Mucosa of descending colon (tissue), 3 donors: Measurements from ENCODE around the gene TGIF2. TPM values are rescaled to one million over a fixed set of nuclear protein-coding genes. Genes with fewer than 3 reads are reported as not detected.
"Not testable (repeated sequence)": the region's sequence is repeated elsewhere in the genome, so short reads cannot be mapped to it uniquely, and the experiment has no call there.

Experiments used
- ATAC-seq: fragments of 200-7000 bp; cut with Tn5 transposase; one replicate; pipeline ENCODE4 v1.9.1; 2020; ENCODE audit warnings: mild to moderate bottlenecking, moderate library complexity
- DNase-seq, 3 donors: peaks; one replicate each; pipeline ENCODE4 v3.0.0-alpha.2; 2020
- H3K36me3 ChIP-seq: fragments of 200-600 bp; one replicate; pipeline ENCODE4 v1.8.0; 2021; ENCODE audit warnings: low read depth, mild to moderate bottlenecking
- H3K4me1 ChIP-seq: fragments of 200-600 bp; one replicate; pipeline ENCODE4 v1.8.0; 2021; ENCODE audit warnings: low read depth, mild to moderate bottlenecking
- H3K4me3 ChIP-seq: fragments of 200-600 bp; one replicate; pipeline ENCODE4 v1.8.0; 2021; ENCODE audit warnings: mild to moderate bottlenecking
- H3K9me3 ChIP-seq: fragments of 200-600 bp; one replicate; pipeline ENCODE4 v1.8.0; 2021; ENCODE audit warnings: mild to moderate bottlenecking
- CTCF ChIP-seq: fragments of 200-600 bp; IDR thresholded peaks from one replicate; pipeline ENCODE4 v1.8.0; 2022; ENCODE audit warnings: antibody characterized with exemption, mild to moderate bottlenecking
- intact Hi-C, 2 donors: fragments of 100-400 bp; cut with DNase I in 1 of 2; cut with micrococcal nuclease in 1 of 2; formaldehyde crosslinking; loops; one replicate each; pipeline versions ENCODE4 v1.11.0 to v1.11.1; 2022; cut with DNase I, micrococcal nuclease
- total RNA-seq, 3 donors: library from RNA; stranded (reverse); fragmentation: NEBNext Ultra II Directional in 2 of 3; extraction: Animal tissue kit (Norgen Biotek cat#: 25700) in 2 of 3; gene quantifications; one replicate each; pipeline versions ENCODE4 v1.2.1 to v1.2.4, GENCODE V29; 2021 to 2023
- donor health status: DM: no; HTN: no; CAD: no; lungs with moderate emphysema.
- donor health status: DM: no; HTN: no; CAD: no.
- donor health status: DM: no; HTN: yes; CAD: no.

TGIF2 gene
- total RNA-seq, 3 donors from 2014 or later, result 4.2 to 13.3 (median 6.5) TPM

- TF ChIP-seq CTCF, result no peak
- Histone ChIP-seq H3K4me1 (peaks cover 23% of the 10 kb centered on the region), H3K4me3 (no peak overlapping the region), H3K9me3 (no peaks in the 10 kb centered on the region), H3K36me3 (peaks cover 2% of the 10 kb centered on the region)
- ATAC-seq, result peak; percentile 57
- peak in 2 of 3 donors; percentile 40 to 42 for DNase-seq
- intact Hi-C loops, result loop anchor here in 1 of 2 donors (5.0 kb wide), 1 partner anchor 50 kb away; no protein-coding TSS in a partner anchor
Measured at GRCh38 chr20:36607586-36608387, 34.4 kb downstream of the TGIF2 start.

- H3K4me1 ChIP-seq, result peaks cover 23% of the 10 kb centered on the region
- DNase-seq, ATAC-seq, H3K9me3 ChIP-seq, H3K4me3 ChIP-seq, H3K36me3 ChIP-seq: not testable (repeated sequence)
- intact Hi-C loops, result loop anchor here in 1 of 2 donors (5.0 kb wide), 1 partner anchor 51 kb away; no protein-coding TSS in a partner anchor
Measured at GRCh38 chr20:36608388-36608728, 35.0 kb downstream of the TGIF2 start.

- DNase-seq (no peak), ATAC-seq (no peak)
- no peak for TF ChIP-seq CTCF
- Histone ChIP-seq H3K36me3 (no peaks in the 10 kb centered on the region), H3K4me1 (peaks cover 14% of the 10 kb centered on the region), H3K9me3 (no peaks in the 10 kb centered on the region), H3K4me3 (no peak overlapping the region)
- intact Hi-C loops, result no loop called here
Measured at GRCh38 chr20:36611625-36612024, 38.2 kb downstream of the TGIF2 start.

- Histone ChIP-seq H3K36me3 (no peaks in the 10 kb centered on the region), H3K4me1 (no peaks in the 10 kb centered on the region), H3K4me3 (no peak overlapping the region), H3K9me3 (no peaks in the 10 kb centered on the region)
- ATAC-seq (peak; percentile 83), DNase-seq (peak; percentile 31 to 66 (median 49))
- no peak for TF ChIP-seq CTCF
- intact Hi-C loops, result no loop called here
Measured at GRCh38 chr20:36613974-36614373, 40.6 kb downstream of the TGIF2 start.

- Histone ChIP-seq H3K36me3 (no peaks in the 10 kb centered on the region), H3K4me1 (no peaks in the 10 kb centered on the region), H3K4me3 (no peak overlapping the region), H3K9me3 (no peaks in the 10 kb centered on the region)
- ATAC-seq (no peak), DNase-seq (no peak)
- intact Hi-C loops, result no loop called here
- no peak for TF ChIP-seq CTCF
Measured at GRCh38 chr20:36614781-36615557, 41.6 kb downstream of the TGIF2 start.

GRCh38 chr20:36620917-36621316 is 47.5 kb downstream of the TGIF2 start:
- no peaks in the 10 kb centered on the region for H3K36me3 ChIP-seq
- no peak for DNase-seq
- no peaks in the 10 kb centered on the region for H3K9me3 ChIP-seq
- ATAC-seq, result no peak
- H3K4me1 ChIP-seq, result peaks cover 4% of the 10 kb centered on the region
- intact Hi-C loops, result no loop called here
- no peak for TF ChIP-seq CTCF
- H3K4me3 ChIP-seq, result no peak overlapping the region
